Neural cell (in vitro differentiated cells): ENCODE measurements around the gene SEMA6C.

Experiments
- CTCF ChIP-seq: fragments of 450-650 bp; IDR thresholded peaks from 2 replicates; pipeline ENCODE4 v1.5.1; 2014; ENCODE audit warnings: antibody characterized with exemption, mild to moderate bottlenecking, moderate library complexity; ENCODE audit not compliant: poor library complexity, severe bottlenecking
- EP300 ChIP-seq: fragments of 450-650 bp; conservative IDR thresholded peaks from 2 replicates; pipeline ENCODE4 v1.6.1; 2014; ENCODE audit warnings: antibody characterized with exemption, mild to moderate bottlenecking, moderate library complexity; ENCODE audit not compliant: poor library complexity, severe bottlenecking
- EZH2 ChIP-seq: fragments of 200-600, 300-800 bp; shearing (Covaris generic), sonication (generic); IDR thresholded peaks from 2 replicates; pipeline ENCODE4 v1.6.1; 2014; ENCODE audit warnings: antibody characterized with exemption, low read length, borderline replicate concordance, mild to moderate bottlenecking; ENCODE audit not compliant: insufficient read depth, poor library complexity, severe bottlenecking
- MXI1 ChIP-seq: fragments of 450-650 bp; conservative IDR thresholded peaks from 2 replicates; pipeline ENCODE4 v1.6.1; 2014; ENCODE audit warnings: antibody characterized with exemption, mild to moderate bottlenecking; ENCODE audit not compliant: poor library complexity, severe bottlenecking
- POLR2AphosphoS5 ChIP-seq: IDR thresholded peaks from 2 replicates; pipeline ENCODE4 v1.6.1; 2012
- RAD21 ChIP-seq: fragments of 450-650 bp; conservative IDR thresholded peaks from 2 replicates; pipeline ENCODE4 v1.6.1; 2014; ENCODE audit warnings: antibody characterized with exemption, mild to moderate bottlenecking, moderate library complexity
- REST ChIP-seq: IDR thresholded peaks from 2 replicates; pipeline ENCODE4 v1.6.1; 2012; ENCODE audit warnings: borderline replicate concordance
- SMC3 ChIP-seq: fragments of 450-650 bp; conservative IDR thresholded peaks from 2 replicates; pipeline ENCODE4 v1.6.1; 2014; ENCODE audit warnings: antibody characterized with exemption, mild to moderate bottlenecking, moderate library complexity; ENCODE audit not compliant: poor library complexity
- TAF1 ChIP-seq: IDR thresholded peaks from 2 replicates; pipeline ENCODE4 v1.6.1; 2012; ENCODE audit warnings: low read depth

- TF ChIP-seq CTCF: no peak
- TF ChIP-seq POLR2AphosphoS5: no peak
- no peak for TF ChIP-seq EZH2
- no peak for TF ChIP-seq EP300
- no peak for TF ChIP-seq TAF1
- no peak for TF ChIP-seq REST
- no peak for TF ChIP-seq RAD21
- no peak for TF ChIP-seq MXI1
- TF ChIP-seq SMC3: no peak
These were observed 3.4 kb downstream of the SEMA6C start for GRCh38 chr1:151143057-151143435.
